Measurements from ENCODE around the gene TMEM60.
A peak's percentile ranks its signal among the peaks of the same experiment; 100 is the strongest.
"Not testable (repeated sequence)": the region's sequence is repeated elsewhere in the genome, so short reads cannot be mapped to it uniquely, and the experiment has no call there.

Gene TMEM60, protein sequence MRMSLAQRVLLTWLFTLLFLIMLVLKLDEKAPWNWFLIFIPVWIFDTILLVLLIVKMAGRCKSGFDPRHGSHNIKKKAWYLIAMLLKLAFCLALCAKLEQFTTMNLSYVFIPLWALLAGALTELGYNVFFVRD

DNA sequence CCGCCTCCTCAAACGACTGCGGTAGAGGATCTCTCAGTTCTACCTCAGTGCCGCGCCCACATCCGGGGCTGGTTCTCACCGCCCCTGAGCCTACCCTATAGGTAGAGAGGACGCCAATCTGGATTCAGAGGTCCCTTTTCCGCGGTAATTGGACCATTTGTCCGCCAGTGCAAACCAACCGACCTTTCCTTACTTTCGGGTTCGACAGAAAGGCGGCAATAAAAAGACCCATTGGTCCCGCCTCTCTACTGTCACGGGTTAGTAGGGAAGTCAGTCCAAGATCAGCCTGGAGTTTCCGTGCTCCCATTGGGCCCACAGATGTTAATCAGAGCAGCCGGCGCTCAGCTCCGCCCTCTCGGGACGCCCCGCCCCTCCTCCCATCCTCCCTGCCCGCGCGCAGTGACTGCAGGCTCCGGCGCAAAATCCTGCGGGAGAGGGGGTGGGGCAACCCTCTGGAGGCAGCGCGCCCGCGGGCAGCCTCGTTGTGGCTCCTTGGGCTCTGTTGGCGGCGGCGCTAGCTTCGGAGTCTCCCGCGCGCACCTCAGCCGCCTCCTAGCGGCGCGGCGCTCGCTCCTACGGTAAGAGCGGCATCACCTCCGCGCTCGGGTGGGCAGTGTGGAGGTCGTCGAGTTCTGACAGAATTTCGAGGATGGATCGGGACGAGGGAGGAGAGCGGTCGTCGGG is at the start of gene TMEM60, which contains the start of gene PHTF2:
TSS of gene TMEM60 (minus strand) at position 41 of the 684 bp plus-strand sequence. CDS start 4,061 bp downstream, outside the sequence.
TSS of gene PHTF2 (plus strand) at position 380 of the 684 bp plus-strand sequence.
- DNase-seq (ENCODE audit: low read depth), result peak; percentile 100

DNA sequence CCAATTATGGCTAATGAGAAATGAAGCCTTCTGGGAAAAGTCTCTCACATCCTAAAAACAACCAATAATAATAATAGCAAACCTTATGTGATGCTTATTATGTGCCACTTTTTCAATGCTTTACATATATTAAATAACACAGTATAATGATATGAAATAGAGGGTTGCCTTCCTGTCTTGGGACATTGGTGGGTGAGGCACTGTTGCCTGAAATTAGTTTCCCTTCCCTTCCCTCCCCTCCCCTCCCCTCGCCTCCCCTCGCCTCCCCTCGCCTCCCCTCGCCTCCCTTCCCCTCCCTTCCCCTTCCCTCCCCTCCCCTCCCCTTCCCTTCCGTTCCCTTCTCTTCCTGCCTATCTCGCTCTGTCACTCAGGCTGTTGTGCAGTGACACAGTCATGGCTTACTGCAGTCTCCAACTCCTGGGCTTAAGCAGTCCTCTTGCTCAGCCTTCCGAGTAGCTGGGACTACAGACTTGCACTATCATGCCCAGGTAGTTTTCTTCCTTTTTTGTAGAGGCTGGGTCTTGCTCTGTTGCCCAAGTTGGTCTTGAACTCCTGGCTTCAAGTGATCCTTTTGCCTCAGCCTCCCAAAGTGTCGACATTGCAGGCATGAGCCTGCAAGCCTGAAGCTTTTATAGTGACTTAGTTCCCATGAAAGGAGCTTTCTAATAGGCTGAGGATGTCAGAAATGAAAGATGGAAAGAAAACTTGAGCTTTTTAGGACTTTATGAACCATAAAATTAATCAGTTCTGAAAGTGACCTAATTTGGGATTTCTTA is 48.3 kb upstream of the TMEM60 start:
- DNase-seq (ENCODE audit: low read depth), result no peak

DNA sequence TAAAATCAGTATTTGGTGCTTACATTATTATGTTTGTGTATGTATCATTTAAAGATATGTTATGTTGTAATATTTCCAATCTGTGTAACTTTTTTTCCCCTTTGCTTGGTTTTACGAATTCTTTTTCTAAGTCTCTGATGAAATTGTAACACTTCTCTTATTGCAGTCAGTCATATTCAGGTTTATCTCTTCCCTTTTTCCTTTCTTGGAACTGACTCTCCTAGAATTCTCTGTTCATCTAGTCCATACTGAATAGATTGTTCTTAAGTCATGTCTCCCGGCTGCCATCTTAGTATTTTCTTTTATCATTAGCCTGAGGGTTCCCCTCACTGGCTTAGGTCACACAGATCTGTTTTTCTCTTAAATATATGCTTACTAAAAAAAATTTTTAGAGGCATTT is 45.0 kb upstream of the TMEM60 start:
- DNase-seq (ENCODE audit: low read depth), result no peak

DNA sequence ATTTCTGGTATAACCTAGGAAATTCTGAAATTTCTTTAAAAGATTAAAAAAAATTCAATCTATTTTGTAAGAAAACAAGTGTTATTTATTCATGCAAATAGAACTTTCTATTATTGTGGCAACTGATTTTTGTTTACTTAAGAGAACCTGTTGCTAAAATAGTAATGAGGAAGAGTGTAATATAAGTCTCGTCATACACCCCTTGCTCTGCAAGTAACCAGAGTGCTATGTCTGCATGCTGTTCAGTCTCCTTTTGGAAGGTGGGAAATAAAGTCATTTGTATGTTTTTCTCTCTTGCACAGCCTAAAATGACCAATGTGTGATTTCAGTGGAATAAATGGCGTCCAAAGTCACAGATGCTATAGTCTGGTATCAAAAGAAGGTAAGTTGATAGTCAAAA is 41.7 kb upstream of the TMEM60 start:
- no peak for DNase-seq (ENCODE audit: low read depth)

DNA sequence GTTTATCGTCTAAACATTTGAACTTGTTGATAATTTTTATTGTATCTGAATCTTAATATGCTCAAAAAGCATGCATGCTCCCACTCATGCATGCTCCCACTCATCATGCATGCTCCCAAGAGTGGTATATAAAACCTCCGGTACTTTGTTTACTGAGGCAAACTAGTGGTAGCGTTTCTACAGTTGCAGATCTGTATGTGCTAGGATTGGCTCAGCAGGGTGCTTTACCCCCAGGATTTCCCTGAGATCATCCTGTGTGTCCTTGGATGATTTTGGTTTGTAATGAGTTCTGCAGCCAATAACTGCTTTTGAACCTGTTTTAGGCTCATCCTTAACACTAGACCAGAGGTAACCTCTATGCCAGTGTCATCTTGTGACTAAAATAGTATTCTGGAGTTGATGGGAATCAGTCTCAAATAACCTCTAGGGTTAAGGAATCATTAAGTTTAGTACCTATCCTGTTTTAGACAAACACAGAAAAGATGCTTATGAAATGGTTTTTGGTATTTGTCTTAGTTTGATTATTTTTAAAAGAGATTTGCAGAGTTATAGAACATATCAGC is 40.8 kb upstream of the TMEM60 start:
- no peak for DNase-seq (ENCODE audit: low read depth)

DNA sequence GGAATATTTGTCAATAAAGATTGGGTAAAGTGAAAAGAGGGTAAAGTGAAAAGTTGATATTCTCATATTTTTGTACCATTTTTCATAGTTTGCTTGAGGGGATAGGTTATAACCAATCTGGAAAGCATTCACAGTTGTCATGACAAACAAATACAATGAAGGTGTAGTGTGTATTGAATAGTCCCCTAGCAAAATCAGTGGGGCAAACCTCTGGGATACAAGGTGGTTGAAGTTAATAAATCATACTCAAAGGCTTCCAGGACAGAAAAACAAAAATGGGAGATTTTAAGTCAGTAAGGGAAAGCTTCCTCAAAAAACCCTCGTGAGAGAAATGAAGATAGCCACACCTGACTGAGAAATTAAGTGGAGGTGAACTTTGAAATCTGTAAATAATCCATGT is 39.7 kb upstream of the TMEM60 start:
- DNase-seq (ENCODE audit: low read depth), result no peak

DNA sequence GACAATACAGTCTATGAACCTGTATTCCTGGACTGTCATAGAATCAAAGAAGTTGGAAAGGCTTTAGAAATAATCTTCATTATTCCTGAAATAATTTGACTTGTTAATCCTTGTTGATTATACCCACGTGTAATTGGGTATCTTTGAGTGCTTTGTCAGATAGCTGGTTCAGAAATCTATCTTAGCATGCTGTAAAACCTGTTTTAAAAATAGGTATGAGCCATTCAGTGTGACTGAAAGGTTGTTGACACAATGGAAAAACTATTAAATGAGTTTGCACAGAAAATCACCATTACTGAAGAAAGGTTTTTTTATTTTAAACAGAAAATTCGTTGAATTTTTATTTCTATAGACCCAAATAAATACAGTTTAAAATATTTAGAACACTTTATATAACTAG is 39.0 kb upstream of the TMEM60 start:
- DNase-seq (ENCODE audit: low read depth), result no peak

DNA sequence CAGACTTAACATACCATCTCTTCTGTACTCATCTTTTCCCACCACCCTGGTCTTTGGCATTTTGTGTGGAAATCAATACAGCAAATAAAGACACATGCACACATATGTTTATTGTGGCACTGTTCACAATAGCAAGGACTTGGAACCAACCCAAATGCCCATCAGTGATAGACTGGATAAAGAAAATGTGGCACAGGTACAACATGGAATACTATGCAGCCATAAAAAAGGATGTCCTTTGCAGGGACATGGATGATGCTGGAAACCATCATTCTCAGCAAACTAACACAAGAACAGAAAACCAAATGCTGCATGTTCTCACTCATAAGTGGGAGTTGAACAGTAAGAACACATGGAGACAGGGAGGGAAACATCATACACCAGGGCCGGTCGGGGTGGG is 38.2 kb upstream of the TMEM60 start:
- not testable (repeated sequence) for DNase-seq (ENCODE audit: low read depth)

DNA sequence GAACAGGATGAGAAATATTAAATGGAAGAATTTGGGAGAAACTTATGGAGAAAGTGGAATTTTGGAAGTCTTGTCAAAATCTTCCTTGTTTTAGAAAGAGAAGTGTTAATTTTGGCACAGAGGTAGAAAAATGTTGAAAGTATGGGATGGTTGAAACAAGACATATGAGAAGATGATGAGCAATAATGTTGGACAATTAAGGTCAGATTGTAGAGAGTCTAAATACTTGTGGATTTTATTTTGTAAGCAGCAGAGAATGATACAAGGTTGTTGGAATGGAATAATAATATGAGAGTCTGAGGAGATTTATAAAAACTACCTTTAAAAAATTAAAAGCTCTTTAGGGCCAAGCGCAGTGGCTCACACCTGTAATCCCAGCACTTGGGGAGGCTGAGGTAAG is 34.9 kb upstream of the TMEM60 start:
- DNase-seq (ENCODE audit: low read depth), result no peak

DNA sequence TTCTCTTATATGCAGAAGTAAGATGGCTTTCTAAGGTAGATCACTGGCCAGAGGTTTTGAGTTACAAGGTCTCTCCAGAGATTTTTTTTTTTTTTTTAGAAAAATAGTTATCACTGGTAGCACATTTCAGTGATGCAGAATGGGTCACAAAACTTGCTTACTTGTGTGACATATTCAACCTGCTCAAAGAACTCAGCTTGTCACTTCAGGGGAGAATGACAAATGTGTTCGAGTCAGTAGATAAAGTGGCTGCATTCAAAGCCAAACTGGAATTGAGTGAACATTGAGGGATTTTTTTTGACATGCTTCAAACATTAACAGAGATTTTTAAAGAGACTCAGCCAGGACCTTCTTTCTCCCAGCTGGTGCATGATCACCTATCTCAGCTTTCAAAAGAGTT is 33.7 kb upstream of the TMEM60 start:
- DNase-seq (ENCODE audit: low read depth), result no peak

DNA sequence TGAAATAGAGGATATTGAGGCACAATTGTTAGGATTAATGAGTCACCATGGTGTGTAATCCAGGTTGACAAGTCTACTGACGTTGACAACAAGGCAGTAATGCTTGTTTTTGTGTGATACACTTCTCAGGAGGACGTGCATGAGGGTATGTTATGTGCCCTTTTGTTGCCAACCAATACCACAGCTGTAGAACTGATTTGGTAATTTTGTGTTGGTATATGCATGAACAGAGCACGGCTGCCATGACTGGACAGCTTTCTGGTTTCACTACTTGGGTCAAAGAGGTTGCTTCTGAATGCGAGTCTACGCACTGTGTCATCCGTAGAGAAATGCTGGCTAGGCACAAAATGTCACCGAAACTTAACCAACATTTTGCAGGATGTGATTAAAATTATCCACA is 33.2 kb upstream of the TMEM60 start:
- no peak for DNase-seq (ENCODE audit: low read depth)

DNA sequence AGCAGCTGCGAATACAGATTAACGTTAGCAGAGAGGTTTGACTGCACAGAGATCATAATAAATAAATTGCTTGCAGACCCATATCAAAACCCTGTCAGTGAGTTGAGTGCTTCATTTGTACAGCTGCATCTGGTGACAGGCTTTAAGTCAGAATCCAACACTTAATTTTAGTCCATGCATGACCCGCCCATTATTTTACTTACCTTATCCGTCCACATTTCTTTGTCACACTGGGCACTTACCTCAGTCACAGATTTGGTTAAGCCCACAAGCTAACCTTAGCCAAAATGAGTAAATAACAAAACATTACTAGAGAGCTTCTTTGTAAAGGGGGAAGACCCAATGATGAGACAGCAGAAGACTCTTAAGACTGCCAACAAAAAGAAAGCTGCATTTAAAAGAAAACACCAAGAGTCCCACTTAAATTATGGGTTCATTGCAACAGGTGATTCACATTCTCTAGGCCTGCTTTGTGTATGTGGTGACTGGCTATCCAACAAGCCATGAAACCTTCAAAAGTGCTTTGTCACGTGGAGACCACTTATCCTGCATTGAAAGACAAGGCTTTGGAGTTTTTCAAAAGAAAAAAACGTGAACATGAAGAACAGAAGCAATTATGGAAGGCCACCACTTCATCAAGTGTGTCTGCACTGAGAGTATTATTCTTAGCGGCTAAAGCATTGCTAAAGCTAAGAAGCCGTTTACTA is 32.6 kb upstream of the TMEM60 start:
- no peak for DNase-seq (ENCODE audit: low read depth)

DNA sequence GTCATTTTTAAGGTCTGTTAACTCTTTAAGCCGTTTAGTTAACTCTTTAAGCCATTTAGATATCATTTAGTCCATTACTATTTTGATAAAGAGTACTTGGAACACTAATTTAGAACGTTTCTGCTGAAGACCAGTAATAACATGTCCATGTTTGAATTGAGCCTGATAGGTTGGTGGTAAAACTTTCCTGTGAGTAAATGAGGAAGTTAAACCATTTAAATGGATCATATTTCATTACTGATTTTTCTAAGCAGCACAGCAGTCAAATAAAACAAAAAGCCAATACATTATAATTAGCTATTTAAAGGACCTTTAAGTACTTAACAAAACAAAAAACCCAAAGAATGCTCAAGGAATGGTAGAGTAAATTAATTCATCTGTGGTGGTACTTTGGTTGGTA is 29.8 kb upstream of the TMEM60 start:
- no peak for DNase-seq (ENCODE audit: low read depth)

DNA sequence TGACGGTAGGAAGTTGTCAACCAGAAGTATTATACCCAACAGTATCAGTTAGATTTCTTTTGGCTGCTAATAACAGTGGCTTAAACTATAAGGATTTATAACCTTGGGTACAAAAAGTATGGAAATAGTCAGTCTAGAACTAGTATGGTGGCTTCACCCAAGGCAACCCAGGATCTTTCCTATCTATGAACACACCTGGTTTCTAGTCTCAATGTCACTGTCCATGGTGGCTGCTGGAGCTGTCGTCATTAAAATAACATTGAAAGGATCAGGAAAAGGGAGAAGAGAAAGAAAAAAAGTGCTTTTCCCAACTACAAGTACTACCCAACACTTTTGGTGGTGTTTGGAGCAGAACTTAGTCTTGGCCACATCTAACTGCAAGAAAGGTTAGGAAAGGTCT is 28.1 kb upstream of the TMEM60 start:
- DNase-seq (ENCODE audit: low read depth), result no peak

DNA sequence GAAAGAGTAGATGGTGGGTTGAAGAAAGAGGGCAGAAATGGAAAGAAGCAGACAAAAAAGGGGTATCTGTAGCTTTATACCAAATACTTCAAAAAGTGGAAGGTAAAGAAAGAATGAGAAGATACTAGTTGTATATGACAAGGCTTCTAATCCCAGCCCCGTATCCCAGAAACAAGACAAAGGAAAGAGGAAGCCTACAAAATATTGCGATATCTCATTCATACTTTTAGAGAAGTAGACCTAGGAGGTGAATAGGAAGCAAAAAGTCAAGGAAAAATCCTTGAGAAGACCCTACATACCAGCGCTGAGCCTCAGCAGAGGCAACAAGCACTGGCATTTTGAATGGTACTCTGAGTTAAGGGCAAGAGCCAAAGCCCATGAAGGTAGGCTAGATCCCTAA is 26.9 kb upstream of the TMEM60 start:
- DNase-seq (ENCODE audit: low read depth), result no peak

DNA sequence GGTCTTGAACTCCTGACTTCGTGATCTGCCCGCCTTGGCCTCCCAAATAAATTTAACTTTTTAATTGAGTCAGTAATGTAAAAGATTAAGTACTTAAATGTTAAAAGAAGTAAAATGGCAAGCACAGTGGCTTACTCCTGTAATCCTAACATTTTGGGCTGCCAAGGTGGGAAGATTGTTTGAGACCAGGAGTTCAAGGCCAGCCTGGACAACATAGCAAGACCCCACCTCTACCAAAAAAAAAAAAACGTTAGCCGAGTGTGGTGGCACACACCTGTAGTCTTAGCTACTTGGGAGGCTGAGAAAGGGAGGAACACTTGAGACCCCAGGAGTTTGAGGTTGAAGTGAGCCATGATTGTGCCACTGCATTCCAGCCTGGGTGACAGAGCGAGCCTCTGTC is 26.4 kb upstream of the TMEM60 start:
- DNase-seq (ENCODE audit: low read depth), result no peak

DNA sequence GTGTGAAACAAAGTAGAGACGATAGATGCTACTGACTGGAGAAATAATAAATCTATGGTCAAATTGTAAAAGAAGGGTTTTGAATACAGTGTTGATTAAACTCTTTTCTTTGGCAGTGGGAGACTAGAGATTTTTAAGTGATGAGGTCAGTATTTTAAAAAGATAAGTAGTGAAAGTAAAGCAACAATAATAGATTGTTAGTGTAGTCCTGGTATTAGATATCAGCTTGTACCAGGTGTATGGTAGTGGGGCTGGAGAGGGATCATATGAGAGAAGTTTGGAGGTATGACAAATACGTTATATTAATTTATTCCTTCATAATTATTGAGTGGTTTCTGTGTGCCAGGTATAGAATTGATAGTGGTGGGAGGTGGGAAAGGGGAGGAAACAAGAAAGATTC is 25.6 kb upstream of the TMEM60 start:
- DNase-seq (ENCODE audit: low read depth), result no peak

DNA sequence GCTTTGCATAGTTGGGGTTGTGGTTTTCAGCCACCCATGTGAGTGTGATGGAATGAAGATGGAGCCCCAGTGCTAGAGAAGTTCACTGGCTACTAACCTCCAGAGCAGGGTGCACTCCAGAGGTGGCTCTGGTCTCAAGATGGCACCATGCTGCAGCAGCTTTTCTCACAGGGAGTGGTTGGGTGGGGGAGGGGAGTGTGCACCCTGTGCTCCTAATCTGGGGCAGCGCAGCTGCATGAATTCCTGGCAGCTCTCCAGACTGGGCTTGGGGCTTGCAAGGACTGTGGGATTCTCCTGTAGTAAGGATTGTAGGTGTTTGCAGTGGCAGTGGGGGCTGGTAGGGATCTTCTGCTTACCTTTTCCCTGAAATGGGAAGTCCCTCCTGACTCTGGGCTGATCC is 24.0 kb upstream of the TMEM60 start:
- DNase-seq (ENCODE audit: low read depth), result no peak

DNA sequence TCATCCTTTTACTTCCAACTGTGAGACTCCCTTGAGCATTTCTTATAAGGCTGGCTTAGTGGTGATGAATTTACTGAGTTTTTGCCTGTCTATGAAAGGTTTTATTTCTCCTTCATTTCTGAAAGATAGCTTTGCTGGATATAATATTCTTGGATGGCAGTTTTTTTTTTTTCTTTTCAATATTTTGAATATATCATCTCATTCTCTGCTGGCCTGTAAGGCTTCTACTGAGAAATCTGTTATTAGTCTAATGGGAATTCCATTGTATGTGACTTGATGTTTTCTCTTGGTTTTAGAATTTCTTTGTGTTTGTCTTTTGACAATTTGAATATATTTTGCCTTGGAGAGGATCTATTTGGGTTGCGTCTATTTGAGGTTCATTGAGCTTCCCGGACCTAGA is 22.7 kb upstream of the TMEM60 start:
- no peak for DNase-seq (ENCODE audit: low read depth)

DNA sequence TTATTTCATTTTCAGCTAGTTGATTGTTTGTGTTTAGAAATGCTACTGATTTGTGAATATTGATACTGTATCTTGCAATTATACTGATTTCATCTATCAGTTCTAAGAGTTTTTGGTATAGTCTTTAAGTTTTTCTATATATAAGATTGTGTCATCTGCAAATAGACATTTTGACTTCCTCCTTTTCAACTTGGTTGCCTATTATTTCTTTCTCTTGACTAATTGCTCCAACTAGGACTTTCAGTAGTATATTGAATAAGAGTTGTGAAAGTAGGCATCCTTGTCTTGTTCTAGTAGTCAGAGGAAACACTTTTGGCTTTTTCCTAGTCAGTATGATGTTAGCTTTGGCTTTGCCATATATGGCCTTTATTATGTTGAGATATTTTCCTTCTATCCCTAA is 20.8 kb upstream of the TMEM60 start:
- DNase-seq (ENCODE audit: low read depth), result no peak

DNA sequence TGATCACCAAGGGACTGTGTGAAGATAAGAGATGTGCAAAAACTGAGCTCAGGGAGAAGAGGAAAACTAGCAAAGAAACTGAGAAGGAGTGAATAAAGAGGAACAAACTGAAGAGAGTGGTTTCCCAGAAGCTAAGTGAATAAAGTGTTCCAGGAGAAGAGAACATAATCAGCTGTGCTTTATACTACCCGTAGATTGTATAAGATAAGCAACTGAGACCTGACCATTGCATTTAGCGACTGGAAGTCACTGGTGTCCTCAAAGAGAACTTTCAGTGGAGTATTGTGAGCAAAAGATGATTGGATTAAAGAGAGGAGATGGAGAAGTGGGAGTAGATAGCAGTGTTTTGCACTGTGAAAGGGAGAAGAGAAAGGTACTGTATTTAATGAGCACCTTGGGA is 14.9 kb upstream of the TMEM60 start:
- no peak for DNase-seq (ENCODE audit: low read depth)

DNA sequence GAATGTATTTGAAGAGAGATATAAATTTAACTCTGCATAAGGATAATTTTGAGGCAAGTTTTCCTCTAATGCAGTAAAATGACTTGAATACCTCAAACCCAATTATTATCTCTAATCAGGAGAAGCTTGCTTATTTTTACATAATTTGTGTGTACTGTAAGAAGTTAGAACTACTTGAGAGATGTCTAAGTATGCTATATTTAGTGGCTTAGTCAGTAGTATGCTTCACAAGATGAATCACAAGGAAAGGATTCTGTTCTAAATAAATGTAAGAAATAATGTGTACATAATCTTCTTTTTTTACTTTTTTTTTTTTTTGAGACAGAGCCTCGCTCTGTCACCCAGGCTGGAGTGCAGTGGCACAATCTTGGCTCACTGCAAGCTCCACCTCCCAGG is 14.1 kb upstream of the TMEM60 start:
- DNase-seq (ENCODE audit: low read depth), result peak; percentile 50
